Neuron (in vitro differentiated cells): ENCODE measurements around the gene PANK4.
A peak's percentile ranks its signal among the peaks of the same experiment; 100 is the strongest.
"Not testable (repeated sequence)": the region's sequence is repeated elsewhere in the genome, so short reads cannot be mapped to it uniquely, and the experiment has no call there.

ENCODE experiments used
- H2AFZ ChIP-seq: one replicate; pipeline ENCODE4 v1.6.1; 2013; ENCODE audit warnings: low read depth, mild to moderate bottlenecking, inconsistent platforms, low read length, moderate library complexity
- H3K27me3 ChIP-seq: one replicate; pipeline ENCODE4 v1.6.1; 2013; ENCODE audit warnings: low read length; ENCODE audit not compliant: insufficient read depth
- H3K36me3 ChIP-seq: one replicate; pipeline ENCODE4 v1.6.1; 2013; ENCODE audit warnings: low read length; ENCODE audit not compliant: insufficient read depth
- H3K4me1 ChIP-seq: one replicate; pipeline ENCODE4 v1.6.1; 2013; ENCODE audit warnings: low read length; ENCODE audit not compliant: insufficient read depth
- H3K4me3 ChIP-seq: 2 replicates; pipeline ENCODE4 v1.5.1; 2013; ENCODE audit warnings: mild to moderate bottlenecking, low read length, moderate library complexity
- H3K9me3 ChIP-seq: one replicate; pipeline ENCODE4 v1.6.1; 2013; ENCODE audit warnings: low read length

PANK4 gene

GRCh38 chr1:2555634-2556276 is 29.4 kb upstream of the PANK4 start:
- Histone ChIP-seq H3K9me3 (no peaks in the 10 kb centered on the region), H3K4me3 (no peak overlapping the region), H3K27me3 (no peaks in the 10 kb centered on the region)

DNA sequence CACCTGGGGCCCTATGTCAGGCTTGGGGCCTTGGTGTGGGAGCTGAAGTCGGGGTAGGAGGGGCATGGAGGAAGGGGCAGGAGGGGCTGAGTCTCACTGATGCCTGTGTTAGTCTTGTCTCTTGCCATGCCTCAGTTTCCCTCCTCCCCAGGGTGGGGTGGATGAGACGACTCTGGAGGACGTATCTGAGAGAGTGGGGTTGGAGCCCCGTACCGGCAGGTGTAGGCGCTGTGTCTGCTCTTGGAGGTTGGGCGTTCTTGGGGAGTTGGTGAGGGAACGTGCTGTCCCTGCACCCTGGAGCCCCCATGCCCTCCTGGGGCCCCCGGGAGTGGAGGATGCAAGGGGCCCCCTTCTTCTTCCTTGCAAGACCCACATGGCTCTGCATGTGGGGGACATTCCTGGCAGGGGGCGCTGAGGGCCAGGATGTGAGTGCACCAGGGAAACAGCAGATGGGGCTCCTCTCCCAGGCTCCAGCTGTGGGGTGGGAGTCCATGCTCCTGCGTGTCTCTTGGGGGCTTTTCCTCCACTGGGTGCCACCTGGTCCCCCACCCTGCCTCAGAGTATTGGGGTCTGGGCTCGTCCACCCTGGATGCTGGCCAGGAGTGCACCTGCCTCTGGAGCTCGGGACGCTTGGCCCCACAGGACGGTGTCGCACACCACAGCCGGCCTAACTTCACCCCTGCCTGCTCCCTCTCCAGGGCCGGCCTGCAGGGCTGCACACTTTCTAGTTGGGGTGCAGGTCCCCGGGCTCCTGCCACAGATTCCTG is 28.4 kb upstream of the PANK4 start:
- H3K36me3 ChIP-seq = no peaks in the 10 kb centered on the region
- H3K4me3 ChIP-seq = no peak overlapping the region
- no peaks in the 10 kb centered on the region for H3K27me3 ChIP-seq
- no peaks in the 10 kb centered on the region for H3K9me3 ChIP-seq
- H2AFZ ChIP-seq = no peak overlapping the region
- H3K4me1 ChIP-seq = peaks cover 18% of the 10 kb centered on the region

More at GRCh38 chr1:2555634-2556276, 29.4 kb upstream of the PANK4 start:
- Histone ChIP-seq H3K36me3 (no peaks in the 10 kb centered on the region), H3K4me1 (peaks cover 18% of the 10 kb centered on the region), H2AFZ (no peak overlapping the region)

GRCh38 chr1:2553871-2554620 is 27.6 kb upstream of the PANK4 start:
- Histone ChIP-seq H3K27me3 (no peaks in the 10 kb centered on the region), H2AFZ (no peak overlapping the region), H3K4me1 (peaks cover 21% of the 10 kb centered on the region), H3K36me3 (no peaks in the 10 kb centered on the region), H3K4me3 (no peak overlapping the region), H3K9me3 (no peaks in the 10 kb centered on the region)

- H2AFZ ChIP-seq, H3K27me3 ChIP-seq, H3K4me3 ChIP-seq, H3K36me3 ChIP-seq, H3K9me3 ChIP-seq: not testable (repeated sequence)
- H3K4me1 ChIP-seq = peaks cover 30% of the 10 kb centered on the region
Observed at GRCh38 chr1:2553076-2553475, 26.7 kb upstream of the PANK4 start.

DNA sequence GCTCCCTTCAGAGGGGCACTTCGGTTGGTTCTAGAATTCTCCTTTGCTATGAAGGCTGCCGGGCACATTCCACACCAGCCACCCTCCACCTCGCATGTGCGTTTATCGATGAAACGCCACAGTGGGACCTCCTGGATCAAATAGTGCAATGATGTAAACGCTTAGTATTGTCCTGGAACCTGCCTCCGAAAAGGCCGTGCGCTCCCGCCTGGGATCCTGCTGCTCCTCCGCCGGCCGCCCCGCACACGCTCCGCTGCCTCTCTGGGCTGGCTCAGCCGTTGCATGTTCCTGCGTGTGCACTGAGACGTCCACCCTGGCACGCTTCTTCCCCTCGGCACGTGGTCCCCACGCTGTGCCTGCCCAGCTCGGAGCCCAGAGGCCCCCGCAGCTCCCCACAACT is 25.8 kb upstream of the PANK4 start:
- Histone ChIP-seq H3K4me1 (peaks cover 38% of the 10 kb centered on the region), H2AFZ (no peak overlapping the region), H3K36me3 (no peaks in the 10 kb centered on the region), H3K4me3 (no peak overlapping the region), H3K27me3 (no peaks in the 10 kb centered on the region), H3K9me3 (no peaks in the 10 kb centered on the region)

- not testable (repeated sequence) for H3K36me3 ChIP-seq, H2AFZ ChIP-seq, H3K9me3 ChIP-seq, H3K27me3 ChIP-seq, H3K4me3 ChIP-seq
- peaks cover 41% of the 10 kb centered on the region for H3K4me1 ChIP-seq
Observed at GRCh38 chr1:2551544-2551943, 25.1 kb upstream of the PANK4 start.

DNA sequence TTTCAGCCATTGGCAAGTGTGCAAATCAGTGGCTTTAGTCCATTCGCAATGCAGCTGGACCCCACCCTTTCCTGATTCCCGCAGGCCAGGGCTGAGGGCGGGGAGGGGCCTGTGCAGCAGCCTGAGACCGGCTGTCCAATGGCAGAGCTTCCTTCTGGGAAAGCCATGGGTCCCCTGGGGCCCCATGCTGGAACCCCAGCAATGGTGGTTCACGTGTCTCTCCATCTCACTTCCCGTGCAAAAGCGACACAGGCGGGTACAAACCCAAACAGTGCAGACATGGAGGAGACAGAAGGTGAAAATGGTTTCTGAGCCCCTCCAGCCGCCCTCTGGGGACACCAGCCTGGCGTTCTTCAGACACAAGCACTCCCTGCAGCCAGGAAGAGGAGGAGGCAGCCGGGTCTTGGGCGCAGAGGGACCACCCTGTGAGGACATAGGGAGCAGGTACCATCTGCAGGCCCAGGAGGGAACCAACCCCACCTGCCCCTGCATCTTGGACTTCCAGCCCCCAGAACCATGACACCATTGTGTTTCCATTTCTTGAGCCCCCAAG is 24.0 kb upstream of the PANK4 start:
- H2AFZ ChIP-seq, H3K36me3 ChIP-seq, H3K9me3 ChIP-seq, H3K27me3 ChIP-seq, H3K4me3 ChIP-seq: not testable (repeated sequence)
- H3K4me1 ChIP-seq = peaks cover 37% of the 10 kb centered on the region

GRCh38 chr1:2549367-2550029 is 23.1 kb upstream of the PANK4 start:
- not testable (repeated sequence) for H3K27me3 ChIP-seq, H2AFZ ChIP-seq, H3K4me3 ChIP-seq, H3K36me3 ChIP-seq, H3K9me3 ChIP-seq
- peaks cover 46% of the 10 kb centered on the region for H3K4me1 ChIP-seq

GRCh38 chr1:2548068-2548589 is 21.7 kb upstream of the PANK4 start:
- Histone ChIP-seq H3K36me3 (no peaks in the 10 kb centered on the region), H3K27me3 (no peaks in the 10 kb centered on the region), H3K9me3 (no peaks in the 10 kb centered on the region), H3K4me3 (peak overlapping the region; percentile 63), H2AFZ (no peak overlapping the region), H3K4me1 (peaks cover 60% of the 10 kb centered on the region)

GRCh38 chr1:2547210-2548067 is 21.0 kb upstream of the PANK4 start:
- Histone ChIP-seq H3K27me3 (no peaks in the 10 kb centered on the region), H3K4me1 (peaks cover 67% of the 10 kb centered on the region), H2AFZ (no peak overlapping the region), H3K4me3 (peak overlapping the region; percentile 63), H3K9me3 (no peaks in the 10 kb centered on the region), H3K36me3 (no peaks in the 10 kb centered on the region)

- Histone ChIP-seq H3K4me1 (peaks cover 70% of the 10 kb centered on the region), H3K36me3 (no peaks in the 10 kb centered on the region), H2AFZ (no peak overlapping the region), H3K27me3 (no peaks in the 10 kb centered on the region), H3K9me3 (no peaks in the 10 kb centered on the region), H3K4me3 (peak overlapping the region; percentile 63)
Observed at GRCh38 chr1:2546515-2547209, 20.3 kb upstream of the PANK4 start.
